Measurements from ENCODE around the gene FDXACB1.

The FDXACB1 gene, protein sequence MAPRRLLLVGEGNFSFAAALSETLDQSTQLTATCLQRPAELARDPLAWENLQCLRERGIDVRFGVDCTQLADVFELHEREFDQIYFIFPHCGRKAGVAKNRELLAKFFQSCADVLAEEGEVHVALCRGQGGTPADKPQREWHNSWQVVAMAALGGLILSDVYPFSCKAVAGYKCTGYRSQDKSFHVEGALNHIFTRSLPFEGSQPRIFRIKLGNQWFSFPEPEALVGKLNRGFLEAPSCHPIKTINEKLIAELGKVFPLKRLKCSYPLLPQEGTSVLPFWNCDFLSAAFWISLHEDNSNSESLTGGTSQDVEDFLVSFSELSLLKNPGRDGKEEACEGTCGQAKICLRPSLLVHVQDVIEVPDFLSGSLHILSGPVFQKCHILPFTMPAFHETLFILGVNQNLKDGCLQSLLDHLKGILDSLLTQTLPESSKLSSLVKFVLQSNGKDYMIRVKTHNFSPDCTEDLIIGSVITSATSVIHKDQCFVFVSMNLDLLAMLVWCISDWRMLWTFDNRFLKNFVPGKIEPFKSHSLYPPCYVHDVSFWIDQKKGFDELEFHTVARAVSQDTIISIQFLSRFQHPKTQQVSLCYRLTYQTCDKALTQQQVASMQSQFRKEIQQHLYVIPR

DNA sequence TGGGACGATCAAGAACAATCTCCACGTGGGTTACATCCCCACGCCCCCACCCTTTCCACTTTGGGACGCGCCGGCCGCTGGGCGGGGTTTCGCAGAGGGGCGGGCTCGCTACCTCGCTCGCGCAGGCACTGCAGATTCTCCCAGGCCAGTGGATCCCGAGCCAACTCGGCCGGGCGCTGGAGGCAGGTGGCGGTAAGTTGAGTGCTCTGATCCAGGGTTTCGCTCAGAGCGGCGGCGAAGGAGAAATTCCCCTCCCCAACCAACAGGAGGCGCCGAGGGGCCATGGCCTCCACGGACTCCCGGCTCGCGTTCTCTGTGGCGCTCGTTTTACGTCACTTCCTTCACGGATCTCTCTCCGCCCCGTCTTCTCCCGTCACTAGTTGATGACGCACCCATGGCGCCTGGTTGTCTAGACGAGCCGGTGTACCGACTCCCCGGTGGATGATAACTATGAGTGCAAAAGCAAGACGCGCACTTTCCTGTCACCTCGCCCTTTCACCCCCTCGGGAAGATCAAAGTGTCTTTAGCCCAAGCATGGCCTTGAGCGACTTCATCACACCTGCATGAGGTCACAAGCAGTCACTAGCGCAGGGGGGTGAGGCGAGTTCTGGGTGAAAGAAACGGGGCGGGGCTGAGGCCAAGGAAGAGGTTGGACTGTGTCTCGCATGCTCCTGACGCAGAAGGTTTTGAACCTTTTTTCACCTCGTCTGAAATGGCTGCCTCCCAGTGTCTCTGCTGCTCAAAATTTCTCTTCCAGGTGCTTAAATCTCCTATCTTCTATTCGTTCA lies at the start of gene FDXACB1, which contains the start of gene CFAP68:
Gene FDXACB1 (minus strand): TSS at position 317 of the 788 bp plus-strand sequence. CDS start 33 bp downstream, at position 284.
Gene CFAP68 (plus strand): TSS at position 693 of the 788 bp plus-strand sequence. CDS start 20 bp downstream, at position 713.
- DNase-seq (ENCODE audit: low spot score) = peak; percentile 97

- DNase-seq (ENCODE audit: low spot score) = peak; percentile 98
Measured at GRCh38 chr11:111926505-111927391, 47.8 kb upstream of the FDXACB1 start.

GRCh38 chr11:111925953-111926352 lies 47.0 kb upstream of the FDXACB1 start:
- no peak for DNase-seq (ENCODE audit: low spot score)

- DNase-seq (ENCODE audit: low spot score) = no peak
Measured at GRCh38 chr11:111923951-111924350, 45.0 kb upstream of the FDXACB1 start.

- no peak for DNase-seq (ENCODE audit: low spot score)
Measured at GRCh38 chr11:111923351-111923788, 44.4 kb upstream of the FDXACB1 start.

- DNase-seq (ENCODE audit: low spot score) = no peak
Measured at GRCh38 chr11:111922803-111923202, 43.8 kb upstream of the FDXACB1 start.

DNA sequence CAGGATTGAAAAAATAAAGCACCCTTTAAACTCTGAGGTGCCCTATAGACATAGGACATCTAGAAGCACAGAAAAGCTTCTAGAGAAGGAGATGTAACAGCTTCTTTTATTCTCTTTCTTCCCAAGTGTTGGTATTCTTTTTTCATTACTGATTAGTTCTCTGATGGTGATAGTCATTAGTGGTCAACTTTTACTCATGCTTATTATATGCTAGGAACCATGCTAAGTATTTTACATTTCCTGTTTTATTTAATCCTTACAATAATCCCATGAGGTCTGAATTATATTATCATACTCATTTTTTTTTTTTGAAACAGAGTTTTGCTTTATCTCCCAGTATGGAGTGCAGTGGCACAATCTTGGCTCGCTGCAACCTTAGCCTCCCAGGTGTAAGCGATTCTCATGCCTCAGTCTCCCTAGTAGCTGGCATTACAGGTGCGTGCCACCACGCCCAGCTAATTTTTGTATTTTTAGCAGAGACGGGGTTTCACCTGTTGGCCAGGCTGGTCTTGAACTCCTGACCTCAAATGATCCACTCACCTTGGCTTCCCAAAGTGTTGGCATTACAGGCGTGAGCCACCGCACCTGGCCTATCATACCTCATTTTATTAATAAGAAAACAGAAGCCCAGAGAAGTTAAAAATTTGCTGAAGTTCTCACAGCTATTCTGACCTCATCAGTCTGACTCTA lies 42.7 kb upstream of the FDXACB1 start:
- no peak for DNase-seq (ENCODE audit: low spot score)

DNA sequence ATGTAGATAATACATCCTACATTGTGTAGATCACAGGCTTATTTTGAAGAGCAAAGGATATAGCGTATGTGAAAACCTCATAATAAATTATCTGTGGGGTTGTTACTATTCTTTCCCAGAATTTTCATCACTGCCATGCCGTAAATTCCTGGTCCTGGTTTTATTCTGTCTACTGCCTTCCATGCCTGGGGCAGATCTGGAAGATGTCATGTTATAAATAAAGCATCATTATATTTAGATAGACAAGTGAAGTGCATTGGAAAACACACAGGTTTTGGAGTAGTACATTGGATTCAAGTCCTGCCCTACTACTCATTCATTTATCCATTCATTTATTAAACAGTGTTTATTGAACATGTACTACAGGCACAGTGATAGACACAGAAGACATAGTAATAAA lies 41.9 kb upstream of the FDXACB1 start:
- DNase-seq (ENCODE audit: low spot score) = no peak

DNA sequence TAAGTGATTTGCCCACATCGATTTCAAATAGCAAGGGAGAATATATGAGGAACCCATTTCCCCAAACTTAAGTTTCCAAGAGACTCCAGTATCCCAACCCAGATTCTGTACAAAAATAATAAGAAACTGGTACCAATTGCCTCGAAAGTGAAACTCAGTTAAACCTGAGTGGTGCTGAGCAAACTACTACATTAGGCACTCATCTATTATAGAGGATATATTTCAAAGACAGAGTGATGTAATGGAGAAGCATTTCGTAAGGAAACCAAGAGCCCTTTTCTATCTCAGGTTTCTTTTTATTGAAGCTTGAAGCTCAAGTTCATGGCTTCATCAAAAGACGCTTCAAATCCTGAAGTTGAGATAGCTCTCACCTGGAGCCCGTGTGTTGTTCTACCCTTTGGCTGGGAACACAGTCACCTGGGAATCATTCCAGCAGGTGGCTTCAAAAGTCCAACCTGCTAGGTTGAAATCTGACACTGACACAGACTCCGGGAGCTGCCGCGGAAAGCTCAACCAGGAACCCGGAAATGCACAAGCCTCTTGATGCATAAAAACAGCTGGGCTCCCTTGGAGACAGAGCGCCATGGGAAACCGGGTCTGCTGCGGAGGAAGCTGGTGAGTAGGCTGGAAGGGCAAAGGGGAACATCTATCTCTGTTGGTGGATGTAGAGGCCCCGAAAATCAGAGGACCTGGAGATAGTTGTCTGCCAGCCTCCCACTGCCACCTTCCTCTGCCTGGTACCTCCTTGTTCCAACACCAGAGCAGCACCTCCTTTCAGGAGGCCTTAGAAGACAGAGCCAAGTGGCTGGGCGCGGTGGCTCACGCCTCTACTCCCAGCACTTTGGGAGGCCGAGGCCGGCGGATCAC lies 39.7 kb upstream of the FDXACB1 start, which contains the start of gene C11orf52:
Gene C11orf52 (plus strand): TSS at position 524 of the 867 bp plus-strand sequence. CDS start 60 bp downstream, at position 584.
- no peak for DNase-seq (ENCODE audit: low spot score)

DNA sequence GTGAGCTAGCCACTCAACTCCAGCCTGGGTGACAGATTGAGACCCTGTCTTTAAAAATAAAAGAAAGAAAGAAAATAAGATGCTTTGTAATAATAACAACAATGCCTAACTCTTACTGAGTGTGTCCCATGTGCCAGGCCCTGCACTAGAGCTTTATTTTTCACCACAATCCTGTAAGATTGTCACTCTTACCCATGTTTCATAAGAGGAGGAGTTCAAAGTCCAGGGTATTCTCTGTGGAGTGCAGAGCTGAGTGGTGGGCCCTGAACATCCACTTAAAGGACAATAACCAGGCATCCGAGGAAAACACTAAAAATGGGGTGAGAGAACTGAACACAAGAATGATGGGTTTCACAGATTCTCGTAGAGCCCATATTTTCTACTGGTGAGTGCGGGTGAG lies 38.8 kb upstream of the FDXACB1 start:
- no peak for DNase-seq (ENCODE audit: low spot score)

DNA sequence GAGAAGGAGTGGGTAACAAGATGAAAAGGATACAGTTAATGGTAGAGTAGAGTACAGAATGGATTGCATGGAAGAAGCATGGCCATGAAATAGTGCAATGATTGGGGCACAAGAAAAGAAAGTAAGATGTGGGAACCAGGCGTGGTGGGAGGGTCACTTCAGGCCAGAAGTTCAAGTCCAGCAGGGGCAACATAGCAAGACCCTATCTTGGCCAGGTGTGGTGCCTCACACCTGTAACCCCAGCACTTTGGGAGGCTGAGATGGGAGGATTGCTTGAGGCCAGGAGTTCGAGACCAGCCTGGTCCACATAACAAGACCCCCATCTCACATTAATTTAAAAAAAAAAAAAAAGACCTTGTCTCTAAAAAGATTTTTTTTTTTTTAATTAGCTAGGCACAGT lies 38.3 kb upstream of the FDXACB1 start:
- DNase-seq (ENCODE audit: low spot score) = no peak

DNA sequence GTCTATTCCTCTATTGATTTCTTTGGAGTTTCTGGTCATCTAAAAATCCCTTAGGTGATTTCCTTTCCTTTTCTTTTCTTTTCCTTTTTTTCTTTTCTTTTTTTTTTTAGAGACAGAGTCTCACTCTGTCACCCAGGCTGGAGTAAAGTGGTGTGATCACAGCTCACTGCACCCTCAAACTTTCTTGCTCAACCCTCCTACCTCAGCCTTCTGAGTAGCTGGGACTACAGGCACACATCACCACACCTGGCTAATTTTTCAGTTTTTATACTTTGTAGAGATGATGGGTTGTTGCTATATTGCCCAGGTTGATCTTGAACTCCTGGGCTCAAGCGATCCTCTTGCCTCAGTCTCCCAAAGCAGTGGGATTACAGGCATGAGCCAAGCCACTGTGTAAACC lies 37.8 kb upstream of the FDXACB1 start:
- DNase-seq (ENCODE audit: low spot score) = no peak

DNA sequence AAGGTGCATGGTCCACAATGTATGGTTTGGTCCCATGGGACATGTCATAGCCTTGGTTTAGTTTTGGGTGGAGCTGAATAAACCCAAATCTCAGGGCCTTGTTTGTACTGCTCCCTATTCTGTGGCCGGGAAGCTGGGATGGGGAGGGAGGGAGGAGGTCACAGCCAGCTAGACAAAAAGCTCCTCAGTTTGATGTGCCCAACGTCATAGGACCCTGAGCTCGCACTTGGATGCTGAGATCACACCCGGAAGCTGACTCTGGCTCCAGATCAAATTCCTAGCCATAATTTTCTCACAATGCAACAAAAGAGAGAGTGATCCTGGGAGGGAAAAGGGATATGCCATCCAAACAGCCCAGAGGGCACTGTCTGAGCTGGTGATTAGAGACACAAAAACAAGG lies 35.0 kb upstream of the FDXACB1 start:
- DNase-seq (ENCODE audit: low spot score) = peak; percentile 93

GRCh38 chr11:111913031-111913861 lies 34.3 kb upstream of the FDXACB1 start:
- DNase-seq (ENCODE audit: low spot score) = peak; percentile 53

DNA sequence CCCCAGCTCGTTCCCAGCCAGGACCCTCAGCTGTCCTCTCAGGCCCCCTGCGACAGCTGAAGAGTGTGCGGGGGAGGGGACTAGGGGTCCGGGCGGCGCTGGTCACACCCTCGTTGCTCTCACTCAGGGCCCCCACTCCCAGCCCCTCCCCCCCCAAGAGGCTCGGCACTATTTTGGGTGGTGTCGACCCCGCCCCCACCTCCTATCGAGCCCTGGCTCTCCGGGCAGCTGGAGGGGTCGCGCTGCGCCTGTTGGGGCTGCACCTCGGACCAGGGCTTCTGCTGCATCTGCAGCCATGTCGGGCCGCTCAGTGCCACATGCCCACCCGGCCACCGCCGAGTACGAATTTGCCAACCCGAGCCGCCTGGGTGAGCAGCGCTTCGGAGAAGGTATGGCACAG lies 33.6 kb upstream of the FDXACB1 start, which contains the start of gene HSPB2:
Gene HSPB2 (plus strand): TSS at position 200 of the 400 bp plus-strand sequence. CDS start 96 bp downstream, at position 296.
- DNase-seq (ENCODE audit: low spot score) = peak; percentile 19

DNA sequence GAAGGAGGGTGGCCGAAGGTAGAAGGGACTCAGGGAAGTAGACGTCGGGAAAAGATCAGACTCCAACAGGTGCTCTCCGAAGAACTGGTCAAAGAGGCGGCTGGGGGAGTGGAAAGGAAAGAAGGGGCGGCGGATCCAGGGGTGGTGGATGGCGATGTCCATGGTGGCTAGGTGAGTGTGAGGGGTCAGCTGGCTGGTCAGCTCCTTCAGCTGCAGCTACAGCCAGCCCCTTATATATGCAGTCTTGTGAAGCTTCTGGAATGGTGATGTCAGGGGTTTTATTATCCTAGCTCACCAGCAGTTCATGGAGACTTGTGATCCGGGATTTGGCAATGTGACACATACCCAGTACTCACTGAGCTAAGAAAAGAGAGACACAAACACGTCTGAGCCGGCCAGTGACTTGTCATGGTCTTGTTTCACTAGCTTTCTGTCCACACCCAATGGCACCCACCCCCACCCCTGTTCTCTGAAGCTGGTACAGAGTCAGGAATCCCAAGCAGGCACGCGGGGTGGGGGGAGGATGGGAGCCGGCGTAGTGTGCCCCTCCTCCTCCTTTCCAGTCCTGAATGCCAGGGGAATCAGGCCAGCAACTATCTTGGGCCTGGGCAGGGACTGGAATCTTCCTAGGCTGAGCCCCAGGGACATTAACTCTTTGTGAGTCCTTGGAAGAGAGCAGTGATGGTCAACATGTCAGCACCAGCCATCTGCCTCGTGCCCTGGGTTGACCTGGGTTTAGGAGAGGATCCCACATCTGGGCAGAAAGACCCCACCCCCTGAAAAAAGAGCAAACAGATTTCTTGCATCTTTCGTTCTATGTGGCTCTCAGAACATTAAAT lies 32.8 kb upstream of the FDXACB1 start, which contains the start of gene CRYAB:
Gene CRYAB (minus strand): TSS at position 208 of the 839 bp plus-strand sequence. CDS start 46 bp downstream, at position 162.
- DNase-seq (ENCODE audit: low spot score) = peak; percentile 96
